Activated CD8-positive, alpha-beta memory T cell treated with anti-CD3 and anti-CD28 coated beads for 36 hours (primary cell): ENCODE results near the gene FXYD3. TPM values are rescaled to one million over a fixed set of nuclear protein-coding genes. Genes with fewer than 3 reads are reported as not detected.
"Not testable (repeated sequence)": the region's sequence is repeated elsewhere in the genome, so short reads cannot be mapped to it uniquely, and the experiment has no call there.

ENCODE experiments used
- CTCF ChIA-PET: fragments of 350-600 bp; sonication (Branson Sonifier 250); formaldehyde crosslinking; loops from one replicate; lab custom pipeline; 2021; ENCODE audit warnings: antibody characterized with exemption; lab: Charles Lee
- POLR2A ChIA-PET: fragments of 350-600 bp; sonication (Branson Sonifier 250); formaldehyde crosslinking; loops from one replicate; lab custom pipeline; 2021; ENCODE audit warnings: antibody characterized with exemption; lab: Charles Lee
- total RNA-seq, 2 experiments: library from RNA; stranded (reverse); gene quantifications; one replicate each; pipeline ENCODE4 v1.2.3, GENCODE V29; 2021

The FXYD3 gene
- total RNA-seq, 2 experiments from 2014 or later = not detected

DNA sequence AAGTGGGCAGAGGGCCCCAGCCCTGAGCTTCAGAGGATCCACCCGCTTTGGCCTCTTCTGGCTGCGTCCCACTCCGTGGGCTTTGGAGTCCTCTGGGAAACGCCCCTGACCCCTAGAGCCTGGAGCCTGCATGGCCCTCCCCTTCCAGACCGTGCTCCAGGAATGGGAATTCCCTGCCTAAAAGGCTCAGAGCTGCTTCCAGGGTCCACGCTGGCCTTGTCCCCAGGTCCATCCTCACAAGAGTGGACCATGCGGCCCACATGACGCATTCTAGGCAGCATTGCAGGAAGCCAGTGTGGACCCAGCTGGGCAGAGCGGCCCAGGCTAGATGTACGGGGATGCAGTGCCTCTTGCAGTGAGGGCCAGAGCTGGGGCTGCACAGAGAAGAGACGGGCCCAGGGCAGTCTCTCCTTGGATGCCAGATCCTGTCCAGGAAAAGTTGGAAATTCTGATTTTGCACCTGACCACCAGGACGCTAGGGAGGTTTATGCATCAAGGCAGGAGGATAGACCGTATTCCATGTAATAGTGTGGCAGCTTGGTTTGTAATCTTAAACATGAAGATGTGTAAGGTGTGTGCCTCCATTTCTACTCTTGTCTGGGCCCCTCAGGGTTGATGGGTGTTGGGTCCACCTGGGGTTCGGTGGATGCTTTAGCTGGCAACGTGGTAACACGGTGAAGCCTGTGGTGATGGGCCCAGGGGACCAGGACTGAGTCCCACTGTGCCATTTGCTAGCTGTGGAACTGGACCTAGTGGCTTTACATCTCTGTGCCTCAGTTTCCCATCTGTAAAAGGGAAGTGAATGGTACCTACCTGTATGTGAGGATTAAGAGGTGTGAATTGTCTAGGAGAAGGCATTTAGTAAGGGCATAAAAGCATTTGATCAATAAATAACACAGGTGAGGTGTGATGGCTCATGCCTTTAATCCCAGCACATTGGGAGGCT, 14.8 kb upstream of the FXYD3 start:
- CTCF ChIA-PET = interaction anchor here (0.5 to 1.3 kb wide), 2 partner anchors 10 to 127 kb away, joined by 3 read pairs; no protein-coding TSS in a partner anchor
- POLR2A ChIA-PET = no interaction called here

GRCh38 chr19:35101949-35102348, 13.7 kb upstream of the FXYD3 start:
- CTCF ChIA-PET, POLR2A ChIA-PET: not testable (repeated sequence)

- POLR2A ChIA-PET = not testable (repeated sequence)
- CTCF ChIA-PET = interaction anchor here (0.6 kb wide), 1 partner anchor 490 kb away, joined by 4 read pairs; no protein-coding TSS in a partner anchor
Measured at GRCh38 chr19:35103614-35104013, 12.0 kb upstream of the FXYD3 start.

GRCh38 chr19:35104361-35104760, 11.3 kb upstream of the FXYD3 start:
- ChIA-PET CTCF (interaction anchor here (0.6 kb wide), 1 partner anchor 489 kb away, joined by 4 read pairs; no protein-coding TSS in a partner anchor), POLR2A (no interaction called here)

- POLR2A ChIA-PET = no interaction called here
- CTCF ChIA-PET = no interaction called here
Measured at GRCh38 chr19:35105047-35105410, 10.6 kb upstream of the FXYD3 start.

DNA sequence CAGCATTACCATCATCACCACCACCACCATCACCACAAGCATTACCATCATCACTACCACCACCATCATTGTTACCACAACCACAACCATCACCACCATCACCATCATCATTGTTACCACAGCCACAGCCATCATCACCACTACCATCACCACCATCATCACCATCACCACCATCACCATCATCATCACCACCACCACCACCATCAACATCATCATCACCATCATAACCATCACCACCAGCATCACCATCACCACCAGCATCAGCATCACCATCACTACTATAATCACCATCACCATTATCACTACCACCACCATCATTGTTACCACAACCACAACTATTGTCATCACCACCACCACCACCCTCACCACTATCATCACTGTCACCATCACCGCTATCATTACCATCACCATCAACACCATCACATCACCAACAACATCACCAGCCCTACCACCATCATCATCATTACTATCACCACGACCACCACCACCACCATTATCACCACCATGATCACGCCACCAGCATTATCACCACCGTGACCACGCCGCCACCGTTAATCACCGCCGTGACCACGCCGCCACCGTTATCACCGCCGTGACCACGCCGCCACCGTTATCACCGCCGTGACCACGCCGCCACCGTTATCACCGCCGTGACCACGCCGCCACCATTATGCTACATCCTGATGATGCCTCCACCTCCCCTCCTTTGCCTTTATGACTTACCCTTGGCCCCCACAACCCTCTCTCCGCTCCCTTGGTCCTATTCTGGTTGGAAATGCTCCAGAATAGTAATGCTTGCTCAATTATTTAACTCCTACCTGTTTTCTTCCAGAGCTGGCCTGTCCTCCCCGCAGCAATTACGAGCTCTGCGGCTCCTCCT, 10.0 kb upstream of the FXYD3 start:
- CTCF ChIA-PET = no interaction called here
- POLR2A ChIA-PET = no interaction called here

GRCh38 chr19:35106291-35106583, 9.4 kb upstream of the FXYD3 start:
- ChIA-PET POLR2A (no interaction called here), CTCF (no interaction called here)

DNA sequence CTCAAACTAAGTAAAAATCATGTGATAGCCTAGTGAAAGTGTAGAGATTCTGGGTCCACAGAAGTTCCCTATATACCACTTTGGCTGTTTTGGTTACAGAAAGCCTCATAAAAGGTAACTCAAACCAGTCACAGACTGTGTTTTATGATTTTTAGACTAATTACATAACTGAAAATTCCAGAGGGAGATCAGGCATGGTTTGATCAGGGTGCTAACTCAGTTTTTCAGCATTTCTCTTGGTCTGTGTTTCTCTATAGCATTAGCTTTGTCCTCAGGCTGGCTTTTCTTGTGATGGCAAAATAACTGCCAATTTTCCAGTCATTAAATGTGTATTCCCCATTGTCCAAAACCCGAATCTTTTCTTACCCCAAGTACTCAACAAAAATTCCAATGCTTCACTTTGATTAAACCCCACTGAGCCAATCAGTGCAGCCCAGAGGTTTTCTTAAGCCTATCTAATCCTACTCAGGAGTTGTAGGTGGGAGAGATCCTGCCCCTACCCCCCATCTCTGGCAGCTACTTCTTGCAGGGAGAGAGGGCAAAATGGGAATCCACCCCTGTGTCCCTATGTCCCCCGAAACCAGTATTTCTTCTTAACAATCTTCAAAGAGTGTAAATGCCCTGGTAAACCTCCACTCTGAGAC, 8.6 kb upstream of the FXYD3 start:
- CTCF ChIA-PET = no interaction called here

GRCh38 chr19:35107545-35107944, 8.1 kb upstream of the FXYD3 start:
- ChIA-PET POLR2A (no interaction called here), CTCF (no interaction called here)

More for the DNA sequence above, 8.6 kb upstream of the FXYD3 start:
- POLR2A ChIA-PET = no interaction called here

- ChIA-PET CTCF (no interaction called here), POLR2A (no interaction called here)
Measured at GRCh38 chr19:35108730-35109129, 6.9 kb upstream of the FXYD3 start.

DNA sequence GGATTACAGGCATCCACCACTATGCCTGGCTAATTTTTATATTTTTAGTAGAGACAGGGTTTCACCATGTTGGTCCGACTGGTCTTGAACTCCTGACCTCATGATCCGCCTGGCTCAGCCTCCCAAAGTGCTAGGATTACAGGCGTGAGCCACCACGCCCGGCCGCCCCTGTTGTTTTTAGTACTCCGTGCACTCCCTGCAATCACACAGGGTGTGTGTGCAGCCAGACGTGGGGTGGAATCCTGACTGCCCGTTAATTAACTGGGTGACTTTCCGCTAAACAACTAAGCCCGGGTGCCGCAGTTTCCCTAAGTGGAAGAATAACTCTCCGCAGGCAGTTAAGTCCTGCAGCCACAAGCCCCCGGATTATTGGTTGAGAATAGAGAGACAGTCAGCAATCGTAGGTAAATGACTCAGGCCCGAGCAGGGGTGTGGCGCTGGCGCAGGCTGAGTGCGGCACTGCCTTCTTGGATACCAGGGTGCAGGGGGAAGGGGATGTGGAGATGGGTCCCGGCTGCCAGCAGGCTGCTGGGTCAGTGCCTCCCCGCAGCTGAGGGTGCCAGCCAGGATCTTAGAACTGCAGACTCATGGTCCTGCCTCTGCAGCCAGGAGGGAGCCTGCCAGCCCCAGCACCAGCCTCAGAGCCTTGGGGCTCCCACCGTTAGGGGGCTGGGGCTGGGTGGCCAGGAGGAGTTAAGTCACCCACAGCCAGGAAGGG, 6.1 kb upstream of the FXYD3 start:
- ChIA-PET CTCF (no interaction called here), POLR2A (no interaction called here)

GRCh38 chr19:35110974-35111373, 4.6 kb upstream of the FXYD3 start:
- CTCF ChIA-PET = interaction anchor here (1.0 to 1.4 kb wide), 3 partner anchors 25 to 44 kb away, joined by 3 to 4 read pairs (median 3); no protein-coding TSS in a partner anchor
- POLR2A ChIA-PET = no interaction called here

DNA sequence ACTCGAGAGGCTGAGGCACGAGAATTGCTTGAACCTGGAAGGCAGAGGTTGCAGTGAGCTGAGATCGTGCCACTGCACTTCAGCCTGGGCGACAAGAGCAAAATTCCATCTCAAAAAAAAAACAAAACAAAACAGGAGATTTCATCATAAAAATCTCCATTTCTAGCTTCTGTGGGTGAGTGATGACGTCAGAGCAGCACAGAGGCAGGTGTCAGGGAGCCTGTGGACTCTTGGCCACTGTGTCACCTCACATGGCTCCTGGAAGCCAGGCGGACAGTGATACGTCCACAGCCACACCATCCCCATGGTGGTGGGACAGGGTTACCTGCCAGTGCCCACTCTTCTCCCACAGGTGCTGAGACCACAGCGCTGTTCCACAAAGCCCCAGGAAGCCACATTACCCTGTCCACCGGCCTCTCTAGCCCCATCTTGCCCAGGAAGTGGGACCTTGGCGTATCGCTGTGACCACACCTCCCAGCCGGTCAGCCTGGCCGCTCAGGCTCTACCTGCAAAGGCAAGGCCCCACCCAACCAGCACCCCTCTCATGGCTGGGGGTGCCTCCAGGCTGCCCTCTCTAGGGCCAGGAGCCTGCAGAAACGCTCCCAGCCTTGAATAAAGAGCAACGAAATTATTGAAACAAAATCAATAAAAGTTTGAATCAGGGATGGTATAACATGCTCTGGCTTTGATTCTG, 2.5 kb upstream of the FXYD3 start:
- ChIA-PET POLR2A (no interaction called here), CTCF (no interaction called here)

- POLR2A ChIA-PET = no interaction called here
- CTCF ChIA-PET = interaction anchor here (0.5 to 1.7 kb wide), 10 partner anchors 10 to 487 kb away, joined by 3 to 8 read pairs (median 5); partner anchors contain the start of gene FXYD7
Measured at GRCh38 chr19:35114353-35115176, 1.1 kb upstream of the FXYD3 start.

GRCh38 chr19:35116072-35116801, 614 bp downstream of the FXYD3 start:
- CTCF ChIA-PET = interaction anchor here (1.3 to 1.4 kb wide), 2 partner anchors 19 to 21 kb away, joined by 5 to 6 read pairs; partner anchors contain the start of gene LGI4
- POLR2A ChIA-PET = interaction anchor here (0.5 to 0.6 kb wide), 2 partner anchors 37 to 72 kb away, joined by 5 read pairs; no protein-coding TSS in a partner anchor

DNA sequence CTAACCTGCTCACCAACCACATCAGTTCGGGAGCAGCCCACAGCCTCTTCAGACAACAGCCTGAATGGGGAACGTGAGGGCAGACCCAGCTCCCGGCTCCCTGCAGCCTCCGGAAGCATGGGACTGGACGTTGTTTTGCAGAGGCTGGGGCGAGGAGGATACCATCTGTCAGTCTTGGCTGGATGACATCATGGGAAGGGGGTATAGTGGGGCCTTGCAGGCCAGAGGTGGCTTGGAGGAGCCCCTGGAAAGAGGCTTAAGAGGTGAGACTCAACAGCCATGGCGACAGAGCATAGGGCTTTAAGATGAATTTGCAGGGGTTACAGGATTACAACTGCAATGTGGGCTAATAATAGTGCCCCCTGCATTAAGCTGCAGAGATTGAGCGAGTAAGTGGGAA, 1.5 kb downstream of the FXYD3 start:
- CTCF ChIA-PET = interaction anchor here (0.6 to 1.4 kb wide), 3 partner anchors 18 to 36 kb away, joined by 3 to 6 read pairs (median 5); partner anchors contain the start of gene LGI4
- POLR2A ChIA-PET = interaction anchor here (0.6 kb wide), 1 partner anchor 73 kb away, joined by 5 read pairs; no protein-coding TSS in a partner anchor
